Measurements from ENCODE around the gene CCDC85B. TPM values are rescaled to one million over a fixed set of nuclear protein-coding genes. Genes with fewer than 3 reads are reported as not detected.

The CCDC85B gene
- total RNA-seq, 6 experiments from 2014 or later, result 4.9 to 19.2 (median 6.6) TPM

DNA sequence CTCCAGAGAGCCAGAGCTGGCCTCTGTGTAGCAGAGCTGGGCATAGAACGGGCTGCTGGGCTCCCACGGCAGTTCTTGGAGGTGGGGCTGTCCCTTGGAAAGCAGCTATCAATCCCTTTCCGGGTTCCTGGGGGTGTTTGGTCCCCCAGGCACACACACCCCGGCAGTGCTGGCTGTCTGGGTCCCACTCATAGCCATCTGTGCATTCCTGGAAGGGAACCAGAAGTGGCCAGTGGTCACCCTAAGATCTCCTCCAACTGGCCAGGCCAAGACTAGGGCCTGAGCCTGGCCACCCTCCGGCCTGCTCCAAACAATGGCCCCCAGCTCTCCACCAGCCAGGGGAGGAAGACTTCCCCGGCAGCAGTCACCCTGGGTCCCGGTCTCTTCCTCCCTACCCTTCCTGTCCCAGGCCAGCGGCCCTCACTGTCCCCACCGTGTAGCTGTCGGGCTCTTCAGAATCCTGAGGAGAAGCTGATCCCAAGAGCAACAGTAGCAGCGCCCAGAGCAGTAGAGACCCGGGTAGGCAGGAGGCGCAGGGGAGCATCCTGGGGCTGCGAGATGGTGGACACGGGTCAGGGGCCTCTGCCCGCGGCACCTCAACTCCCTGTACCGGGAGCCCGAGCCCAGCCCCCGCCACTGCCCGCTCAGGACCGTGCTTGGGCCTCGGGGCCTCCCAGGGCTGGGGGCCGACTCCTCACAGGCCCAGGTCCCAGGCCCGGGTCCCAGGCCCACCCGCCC lies 18.5 kb upstream of the CCDC85B start:
- ATAC-seq, result peak in 1 of 4 donors; percentile 10
- peaks cover 0 to 9% (median 0%) of the 10 kb centered on the region in 4 donors for H3K4me1 ChIP-seq
- intact Hi-C loops (cut with DNase I), result no loop called here
- H3K27ac ChIP-seq, result peak overlapping the region; percentile 52 to 88 (median 69)
- no peaks in the 10 kb centered on the region for H3K27me3 ChIP-seq
- peak overlapping the region; percentile 27 to 55 (median 45) for H3K4me3 ChIP-seq
- peak in 1 of 3 donors; percentile 56 for DNase-seq
- 83% methylated on average over 2 of the region's 26 CpGs for WGBS (ENCODE audit: insufficient coverage, low coverage, low lambda C conversion rate, missing lambda C conversion rate)
- H3K9me3 ChIP-seq, result no peaks in the 10 kb centered on the region
- TF ChIP-seq, protein P1, sequence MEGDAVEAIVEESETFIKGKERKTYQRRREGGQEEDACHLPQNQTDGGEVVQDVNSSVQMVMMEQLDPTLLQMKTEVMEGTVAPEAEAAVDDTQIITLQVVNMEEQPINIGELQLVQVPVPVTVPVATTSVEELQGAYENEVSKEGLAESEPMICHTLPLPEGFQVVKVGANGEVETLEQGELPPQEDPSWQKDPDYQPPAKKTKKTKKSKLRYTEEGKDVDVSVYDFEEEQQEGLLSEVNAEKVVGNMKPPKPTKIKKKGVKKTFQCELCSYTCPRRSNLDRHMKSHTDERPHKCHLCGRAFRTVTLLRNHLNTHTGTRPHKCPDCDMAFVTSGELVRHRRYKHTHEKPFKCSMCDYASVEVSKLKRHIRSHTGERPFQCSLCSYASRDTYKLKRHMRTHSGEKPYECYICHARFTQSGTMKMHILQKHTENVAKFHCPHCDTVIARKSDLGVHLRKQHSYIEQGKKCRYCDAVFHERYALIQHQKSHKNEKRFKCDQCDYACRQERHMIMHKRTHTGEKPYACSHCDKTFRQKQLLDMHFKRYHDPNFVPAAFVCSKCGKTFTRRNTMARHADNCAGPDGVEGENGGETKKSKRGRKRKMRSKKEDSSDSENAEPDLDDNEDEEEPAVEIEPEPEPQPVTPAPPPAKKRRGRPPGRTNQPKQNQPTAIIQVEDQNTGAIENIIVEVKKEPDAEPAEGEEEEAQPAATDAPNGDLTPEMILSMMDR (IDR thresholded peaks at IDR 0.05), result no peak
- no peak for TF ChIP-seq POLR2A (IDR thresholded peaks at IDR 0.05)
- no peaks in the 10 kb centered on the region for H3K36me3 ChIP-seq

DNA sequence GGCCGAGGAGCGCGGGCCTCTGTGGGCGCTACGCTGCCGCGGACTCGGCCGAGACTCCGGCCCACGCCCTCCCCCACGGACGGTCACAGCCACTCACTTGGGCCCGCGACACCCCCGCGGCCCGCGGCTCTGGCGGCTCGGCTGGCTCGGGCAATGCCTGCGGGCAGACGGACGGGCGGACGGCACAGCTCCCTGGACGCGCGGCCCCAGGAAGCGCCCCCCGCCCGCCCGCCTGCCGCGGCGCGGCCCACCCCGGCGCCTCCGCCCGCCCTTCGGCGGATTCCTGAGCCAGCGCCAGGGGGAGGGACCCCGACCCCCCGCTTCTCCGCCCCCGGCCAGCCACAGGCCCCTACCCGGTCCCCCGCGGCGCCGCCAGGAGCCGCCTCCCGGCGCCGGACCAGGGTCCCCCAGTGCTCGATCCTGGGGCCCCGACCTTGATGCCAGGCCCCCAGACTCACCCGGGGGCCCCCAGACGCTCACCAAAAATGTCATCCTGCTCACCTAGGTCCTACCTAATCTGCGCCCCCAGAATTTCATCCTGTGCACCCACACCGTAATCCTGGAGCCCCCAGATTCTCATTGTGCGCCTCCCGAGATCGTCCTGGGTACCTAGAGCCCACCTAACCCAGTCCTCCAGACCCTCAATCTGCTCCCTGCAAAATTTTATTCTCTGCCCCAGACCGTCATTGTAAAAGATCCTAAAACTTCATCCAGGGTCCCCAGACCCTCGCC lies 17.7 kb upstream of the CCDC85B start, which contains the start of gene EFEMP2:
TSS of gene EFEMP2 (minus strand) at position 215 of the 732 bp plus-strand sequence. CDS start 446 bp downstream, outside the sequence.
- 10% methylated on average over 7 of the region's 69 CpGs for WGBS (ENCODE audit: insufficient coverage, low coverage, low lambda C conversion rate, missing lambda C conversion rate)
- DNase-seq (no peak), ATAC-seq (no peak)
- Histone ChIP-seq H3K4me1 (peaks cover 0 to 9% (median 0%) of the 10 kb centered on the region in 4 donors), H3K9me3 (no peaks in the 10 kb centered on the region), H3K27ac (peak within 1 kb of the TSS; percentile 56 to 88 (median 69)), H3K36me3 (no peaks in the 10 kb centered on the region), H3K4me3 (peak within 1 kb of the TSS; percentile 27 to 55 (median 45)), H3K27me3 (no peaks in the 10 kb centered on the region)
- no peak for TF ChIP-seq POLR2A (IDR thresholded peaks at IDR 0.05)
- TF ChIP-seq, protein P1 (IDR thresholded peaks at IDR 0.05), result no peak
- intact Hi-C loops (cut with DNase I), result no loop called here

DNA sequence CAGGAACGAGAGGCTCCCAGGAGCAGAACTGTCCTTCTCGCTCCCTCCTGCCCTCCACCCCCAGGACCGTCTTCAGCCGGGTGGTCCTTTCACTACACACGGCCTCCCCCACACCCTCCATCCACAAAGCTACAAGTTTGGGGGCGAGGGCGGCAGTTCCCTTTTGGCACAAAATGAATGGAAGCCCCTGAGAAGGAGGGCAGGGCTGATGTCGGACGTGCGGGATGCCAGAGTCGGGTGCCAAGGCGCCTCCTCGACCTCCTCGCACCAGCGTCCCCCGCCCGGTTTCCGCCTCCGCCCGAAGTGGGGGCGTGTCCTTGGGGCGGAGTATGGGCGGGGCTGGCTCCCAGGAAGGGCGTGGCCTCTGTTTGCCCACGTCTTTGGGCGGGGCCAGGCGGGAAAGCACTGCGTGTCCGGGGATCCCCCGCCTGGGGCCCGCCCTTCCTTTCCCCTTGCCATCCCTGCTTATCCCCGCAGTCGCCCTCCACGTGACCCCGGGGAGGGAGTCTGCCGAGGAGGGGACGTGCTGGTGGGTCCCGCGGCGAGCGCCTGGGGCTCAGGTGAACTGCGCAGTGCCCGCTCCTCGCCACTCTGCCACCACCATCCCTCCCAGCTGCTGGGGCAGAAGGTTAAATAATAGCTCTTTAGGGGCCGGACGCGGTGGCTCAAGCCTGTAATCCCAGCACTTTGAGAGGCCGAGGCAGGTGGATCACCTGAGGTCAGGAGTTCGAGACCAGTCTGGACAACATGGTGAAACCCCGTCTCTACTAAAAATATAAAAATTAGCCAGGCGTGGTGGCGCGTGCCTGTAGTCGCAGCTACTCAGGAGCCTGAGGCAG lies 16.9 kb upstream of the CCDC85B start:
- peak overlapping the region; percentile 56 to 88 (median 69) for H3K27ac ChIP-seq
- ATAC-seq, result peak; percentile 96 to 98 (median 97)
- H3K4me3 ChIP-seq, result peak overlapping the region; percentile 27 to 55 (median 45)
- intact Hi-C loops (cut with DNase I), result no loop called here
- no peaks in the 10 kb centered on the region for H3K9me3 ChIP-seq
- WGBS (ENCODE audit: insufficient coverage, low coverage, low lambda C conversion rate, missing lambda C conversion rate), result 14% methylated on average over 30 of the region's 54 CpGs
- TF ChIP-seq POLR2A (IDR thresholded peaks at IDR 0.05), result peak; percentile 80
- TF ChIP-seq, protein P1 (IDR thresholded peaks at IDR 0.05), result no peak
- no peaks in the 10 kb centered on the region for H3K27me3 ChIP-seq
- no peaks in the 10 kb centered on the region for H3K36me3 ChIP-seq
- peaks cover 0 to 9% (median 0%) of the 10 kb centered on the region in 4 donors for H3K4me1 ChIP-seq
- peak; percentile 95 to 97 (median 96) for DNase-seq

DNA sequence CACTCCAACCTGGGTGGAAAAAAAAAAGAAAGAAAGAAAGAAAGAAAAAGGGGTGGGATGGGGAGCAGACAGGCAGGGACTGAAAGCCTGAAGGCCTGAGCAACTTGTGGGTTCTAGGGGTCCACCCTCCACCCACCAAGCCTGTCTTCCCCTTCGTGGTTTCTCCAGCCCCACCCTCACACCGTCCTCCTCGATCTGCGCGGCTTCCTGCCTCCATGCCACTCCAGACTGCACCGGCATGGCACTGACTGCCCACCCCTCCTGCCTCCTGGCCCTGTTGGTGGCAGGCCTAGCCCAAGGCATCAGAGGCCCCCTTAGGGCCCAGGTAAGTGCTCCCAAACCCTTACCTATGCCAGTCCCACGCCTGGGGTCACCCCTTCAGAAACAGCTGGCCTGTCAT lies 10.9 kb upstream of the CCDC85B start, which contains the start of gene CTSW:
TSS of gene CTSW (plus strand) at position 221 of the 400 bp plus-strand sequence. CDS start at position 239, 18 bp downstream.
- TF ChIP-seq, protein P1 (IDR thresholded peaks at IDR 0.05), result no peak
- no peak for TF ChIP-seq POLR2A (IDR thresholded peaks at IDR 0.05)
- Histone ChIP-seq H3K4me1 (no peaks in the 10 kb centered on the region), H3K27ac (no peak within 1 kb of the TSS), H3K27me3 (no peaks in the 10 kb centered on the region), H3K4me3 (no peak within 1 kb of the TSS), H3K36me3 (peaks cover 0 to 11% (median 0%) of the 10 kb centered on the region in 4 donors), H3K9me3 (no peaks in the 10 kb centered on the region)
- ATAC-seq, result peak in 2 of 4 donors; percentile 16 to 22
- WGBS (ENCODE audit: insufficient coverage, low coverage, low lambda C conversion rate, missing lambda C conversion rate), result 43% methylated on average over 1 of the region's 7 CpGs
- intact Hi-C loops (cut with DNase I), result loop anchor here (10.0 kb wide), 1 partner anchor 105 kb away; no protein-coding TSS in a partner anchor
- DNase-seq, result no peak

All from right lobe of liver (tissue), 6 donors.